Calu3 (cell line): ENCODE data around the gene LRRN1. TPM values are rescaled to one million over a fixed set of nuclear protein-coding genes. Genes with fewer than 3 reads are reported as not detected.

Experiments
- BruUV-seq: library from RNA; stranded (reverse); fragments of 400-500 nt; replicated peaks from 2 replicates; lab custom pipeline; 2021; lab: Mats Ljungman, UMichigan
- CTCF ChIA-PET: fragments of 300-600 bp; sonication (Branson Sonifier 250); formaldehyde crosslinking; loops from one replicate; lab custom pipeline; 2022; ENCODE audit warnings: antibody characterized with exemption; lab: Charles Lee
- DNase-seq: peaks from one replicate; pipeline ENCODE4 v3.0.0; 2022
- H3K27ac Mint-ChIP-seq: one replicate; pipeline ENCODE4 v1.8.0; 2022; ENCODE audit warnings: mixed read lengths; ENCODE audit not compliant: unreplicated experiment
- H3K27me3 Mint-ChIP-seq: one replicate; pipeline ENCODE4 v1.8.0; 2022; ENCODE audit warnings: mixed read lengths; ENCODE audit not compliant: unreplicated experiment
- H3K36me3 Mint-ChIP-seq: one replicate; pipeline ENCODE4 v1.8.0; 2022; ENCODE audit warnings: mild to moderate bottlenecking, moderate library complexity, mixed read lengths; ENCODE audit not compliant: insufficient read depth, unreplicated experiment
- H3K4me1 Mint-ChIP-seq: one replicate; pipeline ENCODE4 v1.8.0; 2022; ENCODE audit warnings: mild to moderate bottlenecking, low read depth, mixed read lengths; ENCODE audit not compliant: unreplicated experiment
- H3K4me3 Mint-ChIP-seq: one replicate; pipeline ENCODE4 v1.8.0; 2022; ENCODE audit warnings: mild to moderate bottlenecking, low read depth, moderate library complexity, mixed read lengths; ENCODE audit not compliant: unreplicated experiment
- H3K9me3 Mint-ChIP-seq: one replicate; pipeline ENCODE4 v1.8.0; 2022; ENCODE audit warnings: low read depth, mixed read lengths; ENCODE audit not compliant: unreplicated experiment
- intact Hi-C: fragments of 100-400 bp; cut with micrococcal nuclease; formaldehyde crosslinking; loops from one replicate; pipeline ENCODE4 v1.10.0; 2022; ENCODE audit not compliant: unreplicated experiment
- total RNA-seq: library from RNA; stranded (reverse); gene quantifications from 2 replicates; pipeline ENCODE4 v1.2.3, GENCODE V29; 2022
- TF ChIP-seq, protein P1 (sequence below): fragments of 200-600 bp; IDR thresholded peaks from one replicate; pipeline ENCODE4 v1.8.0; 2022; ENCODE audit warnings: antibody characterized with exemption; ENCODE audit not compliant: unreplicated experiment

Gene LRRN1
- total RNA-seq, 1 experiment from 2014 or later = 22.1 TPM

DNA sequence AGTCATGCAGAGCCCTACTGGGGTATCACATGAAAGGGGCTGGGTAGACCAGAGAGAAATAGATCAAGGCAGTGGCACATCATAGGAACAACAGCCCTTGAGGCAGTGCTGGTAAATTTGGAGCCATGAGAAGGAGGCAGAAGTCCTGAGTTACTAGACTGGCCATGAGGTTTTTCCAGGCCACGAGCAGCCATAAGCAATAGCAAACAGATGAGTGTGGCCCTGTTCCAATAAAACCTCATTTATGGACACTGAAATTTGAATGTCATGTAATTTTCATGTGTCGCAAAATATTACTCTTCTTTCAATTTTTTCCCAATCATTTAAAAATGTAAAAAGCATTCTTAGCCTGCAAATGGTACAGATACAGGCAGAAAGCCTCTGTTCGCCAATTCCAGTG is 28.1 kb upstream of the LRRN1 start:
- Mint-ChIP-seq H3K27me3 (no peaks in the 10 kb centered on the region), H3K27ac (no peak overlapping the region), H3K4me3 (no peak overlapping the region), H3K9me3 (peaks cover 6% of the 10 kb centered on the region), H3K4me1 (no peaks in the 10 kb centered on the region), H3K36me3 (no peaks in the 10 kb centered on the region)
- BruUV-seq = no TSS peak
- TF ChIP-seq, protein P1, sequence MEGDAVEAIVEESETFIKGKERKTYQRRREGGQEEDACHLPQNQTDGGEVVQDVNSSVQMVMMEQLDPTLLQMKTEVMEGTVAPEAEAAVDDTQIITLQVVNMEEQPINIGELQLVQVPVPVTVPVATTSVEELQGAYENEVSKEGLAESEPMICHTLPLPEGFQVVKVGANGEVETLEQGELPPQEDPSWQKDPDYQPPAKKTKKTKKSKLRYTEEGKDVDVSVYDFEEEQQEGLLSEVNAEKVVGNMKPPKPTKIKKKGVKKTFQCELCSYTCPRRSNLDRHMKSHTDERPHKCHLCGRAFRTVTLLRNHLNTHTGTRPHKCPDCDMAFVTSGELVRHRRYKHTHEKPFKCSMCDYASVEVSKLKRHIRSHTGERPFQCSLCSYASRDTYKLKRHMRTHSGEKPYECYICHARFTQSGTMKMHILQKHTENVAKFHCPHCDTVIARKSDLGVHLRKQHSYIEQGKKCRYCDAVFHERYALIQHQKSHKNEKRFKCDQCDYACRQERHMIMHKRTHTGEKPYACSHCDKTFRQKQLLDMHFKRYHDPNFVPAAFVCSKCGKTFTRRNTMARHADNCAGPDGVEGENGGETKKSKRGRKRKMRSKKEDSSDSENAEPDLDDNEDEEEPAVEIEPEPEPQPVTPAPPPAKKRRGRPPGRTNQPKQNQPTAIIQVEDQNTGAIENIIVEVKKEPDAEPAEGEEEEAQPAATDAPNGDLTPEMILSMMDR = no peak
- intact Hi-C loops = no loop called here
- CTCF ChIA-PET = no interaction called here
- DNase-seq = no peak

DNA sequence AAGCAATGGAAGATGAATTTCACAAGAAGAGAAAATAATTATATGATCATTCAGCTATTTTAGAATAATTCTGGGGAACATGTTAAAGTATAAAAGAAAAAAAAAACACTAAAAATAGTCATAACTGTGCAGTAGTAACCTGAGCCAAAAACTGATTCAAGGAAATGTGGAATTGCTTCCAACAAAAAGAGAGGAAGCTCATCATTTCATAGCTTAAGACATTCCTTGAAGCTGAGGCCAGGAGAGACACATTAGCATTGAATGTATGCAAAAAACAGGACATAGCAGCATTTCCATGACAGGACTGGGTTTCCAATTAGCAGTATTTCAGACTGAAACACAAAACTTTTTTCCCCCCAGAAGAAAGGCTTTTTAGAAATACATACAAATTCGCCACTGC is 27.7 kb upstream of the LRRN1 start:
- peaks cover 6% of the 10 kb centered on the region for H3K9me3 Mint-ChIP-seq
- H3K4me1 Mint-ChIP-seq = no peaks in the 10 kb centered on the region
- intact Hi-C loops = no loop called here
- BruUV-seq = no TSS peak
- CTCF ChIA-PET = no interaction called here
- H3K27ac Mint-ChIP-seq = no peak overlapping the region
- no peaks in the 10 kb centered on the region for H3K27me3 Mint-ChIP-seq
- no peak overlapping the region for H3K4me3 Mint-ChIP-seq
- TF ChIP-seq, protein P1 = no peak
- no peaks in the 10 kb centered on the region for H3K36me3 Mint-ChIP-seq
- DNase-seq = no peak

DNA sequence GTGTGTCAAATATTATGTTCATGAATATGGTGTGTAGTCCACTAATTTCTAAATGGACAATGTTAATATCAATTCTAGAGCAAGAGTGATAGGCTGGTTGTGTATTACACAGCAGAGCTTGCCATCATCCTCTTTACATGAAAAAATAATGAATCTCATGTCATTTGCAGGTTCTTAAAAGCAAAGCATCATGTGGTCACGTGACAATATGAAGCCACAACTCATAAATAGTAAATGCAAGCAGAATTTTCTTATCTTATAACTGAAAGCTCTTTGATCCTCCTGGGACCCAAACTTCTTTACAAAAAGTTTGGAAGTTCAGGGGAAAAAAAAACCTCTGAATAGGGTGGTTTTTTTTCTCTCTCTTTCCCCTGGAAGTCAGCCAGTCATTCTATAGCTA is 26.9 kb upstream of the LRRN1 start:
- Mint-ChIP-seq H3K4me3 (no peak overlapping the region), H3K27me3 (no peaks in the 10 kb centered on the region), H3K36me3 (no peaks in the 10 kb centered on the region), H3K4me1 (no peaks in the 10 kb centered on the region), H3K9me3 (peaks cover 6% of the 10 kb centered on the region), H3K27ac (no peak overlapping the region)
- CTCF ChIA-PET = no interaction called here
- DNase-seq = no peak
- intact Hi-C loops = no loop called here
- BruUV-seq = no TSS peak
- TF ChIP-seq, protein P1 = no peak

DNA sequence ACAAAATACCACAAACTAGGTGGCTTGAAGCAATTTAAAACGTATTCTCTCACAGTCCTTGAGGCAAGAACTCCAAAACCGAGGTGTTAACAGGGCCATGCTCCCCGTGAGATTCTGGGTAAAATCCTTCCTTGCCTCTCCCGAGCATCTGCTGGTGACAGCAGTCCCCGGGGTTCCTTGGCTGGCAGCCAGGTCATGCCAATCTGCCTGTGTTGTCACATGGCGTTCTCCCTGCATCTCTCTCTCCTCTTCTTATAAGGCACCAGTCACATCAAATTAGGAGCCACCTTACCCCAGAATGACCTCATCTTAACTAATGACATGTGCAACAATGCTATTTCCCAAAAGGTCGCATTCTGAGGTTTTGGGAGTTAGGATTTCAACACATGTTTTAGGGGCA is 26.3 kb upstream of the LRRN1 start:
- no peak for DNase-seq
- no peaks in the 10 kb centered on the region for H3K4me1 Mint-ChIP-seq
- peaks cover 6% of the 10 kb centered on the region for H3K9me3 Mint-ChIP-seq
- H3K27me3 Mint-ChIP-seq = no peaks in the 10 kb centered on the region
- H3K36me3 Mint-ChIP-seq = no peaks in the 10 kb centered on the region
- no peak overlapping the region for H3K27ac Mint-ChIP-seq
- intact Hi-C loops = no loop called here
- no TSS peak for BruUV-seq
- no peak overlapping the region for H3K4me3 Mint-ChIP-seq
- TF ChIP-seq, protein P1 = no peak
- CTCF ChIA-PET = no interaction called here

DNA sequence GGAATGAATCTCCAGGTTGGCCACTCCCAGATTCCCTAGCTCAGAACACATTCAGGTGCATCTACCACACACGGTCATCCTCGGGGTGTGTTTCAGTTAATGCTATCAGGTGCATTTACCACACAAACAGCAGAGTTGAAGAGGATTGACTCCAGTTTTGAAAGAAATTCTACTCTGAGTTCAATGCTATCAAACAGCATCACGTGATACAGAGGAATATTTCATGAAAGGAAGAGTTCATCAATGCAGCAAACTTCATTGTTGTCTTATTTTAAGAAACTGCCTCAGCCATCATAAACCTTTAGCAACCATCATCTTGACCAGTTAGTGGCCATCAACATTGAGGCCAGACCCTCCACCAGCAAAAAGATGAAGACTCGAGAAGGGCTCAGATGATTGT is 22.6 kb upstream of the LRRN1 start:
- H3K36me3 Mint-ChIP-seq = no peaks in the 10 kb centered on the region
- no peaks in the 10 kb centered on the region for H3K27me3 Mint-ChIP-seq
- intact Hi-C loops = no loop called here
- H3K4me3 Mint-ChIP-seq = no peak overlapping the region
- H3K27ac Mint-ChIP-seq = no peak overlapping the region
- no peak for DNase-seq
- CTCF ChIA-PET = no interaction called here
- BruUV-seq = no TSS peak
- H3K4me1 Mint-ChIP-seq = no peaks in the 10 kb centered on the region
- H3K9me3 Mint-ChIP-seq = peaks cover 6% of the 10 kb centered on the region
- TF ChIP-seq, protein P1 = no peak
